Transverse colon (tissue), 4 donors: ENCODE measurements around the gene TIMM10B.

ENCODE experiments used
- POLR2AphosphoS5 ChIP-seq, 3 donors: sonication (generic); formaldehyde crosslinking; IDR thresholded peaks; one replicate each; pipeline ENCODE4 v1.6.1; 2016; ENCODE audit warnings: antibody characterized with exemption in 3 of 3
- TF ChIP-seq, protein P1 (sequence below), 5 experiments: fragments of 200-600 bp in 3 of 5; fragments of 450-650 bp in 2 of 5; sonication (generic) in 3 of 5; IDR thresholded peaks; 1 replicate in 2 of 5; 2 replicates in 3 of 5; pipeline ENCODE4 v1.5.1; 2016 to 2017; ENCODE audit warnings: antibody characterized with exemption in 5 of 5, inconsistent platforms in 3 of 5, mild to moderate bottlenecking in 2 of 5, moderate library complexity in 1 of 5

DNA sequence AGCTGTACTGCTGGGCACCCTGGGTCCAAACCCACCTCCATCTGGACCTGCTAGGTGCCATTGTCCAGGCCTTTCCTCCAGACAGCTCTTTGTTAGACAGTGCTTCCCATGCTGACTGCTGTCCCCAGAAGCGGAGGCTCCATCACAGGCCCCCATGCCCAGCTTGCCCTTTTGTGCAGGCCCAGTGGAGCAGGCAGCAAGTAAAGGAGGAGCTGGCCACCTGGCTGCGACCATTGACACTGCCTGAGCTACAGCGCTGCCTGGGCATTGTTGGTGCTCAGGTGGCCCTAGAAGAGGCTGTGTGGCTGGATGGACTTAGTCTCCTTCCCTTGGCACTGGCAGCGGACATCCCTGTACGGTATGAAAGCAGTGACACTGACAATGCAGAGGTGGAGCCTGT is 17.2 kb downstream of the TIMM10B start:
- TF ChIP-seq, protein P1, sequence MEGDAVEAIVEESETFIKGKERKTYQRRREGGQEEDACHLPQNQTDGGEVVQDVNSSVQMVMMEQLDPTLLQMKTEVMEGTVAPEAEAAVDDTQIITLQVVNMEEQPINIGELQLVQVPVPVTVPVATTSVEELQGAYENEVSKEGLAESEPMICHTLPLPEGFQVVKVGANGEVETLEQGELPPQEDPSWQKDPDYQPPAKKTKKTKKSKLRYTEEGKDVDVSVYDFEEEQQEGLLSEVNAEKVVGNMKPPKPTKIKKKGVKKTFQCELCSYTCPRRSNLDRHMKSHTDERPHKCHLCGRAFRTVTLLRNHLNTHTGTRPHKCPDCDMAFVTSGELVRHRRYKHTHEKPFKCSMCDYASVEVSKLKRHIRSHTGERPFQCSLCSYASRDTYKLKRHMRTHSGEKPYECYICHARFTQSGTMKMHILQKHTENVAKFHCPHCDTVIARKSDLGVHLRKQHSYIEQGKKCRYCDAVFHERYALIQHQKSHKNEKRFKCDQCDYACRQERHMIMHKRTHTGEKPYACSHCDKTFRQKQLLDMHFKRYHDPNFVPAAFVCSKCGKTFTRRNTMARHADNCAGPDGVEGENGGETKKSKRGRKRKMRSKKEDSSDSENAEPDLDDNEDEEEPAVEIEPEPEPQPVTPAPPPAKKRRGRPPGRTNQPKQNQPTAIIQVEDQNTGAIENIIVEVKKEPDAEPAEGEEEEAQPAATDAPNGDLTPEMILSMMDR (IDR thresholded peaks at IDR 0.05) = no peak
- TF ChIP-seq POLR2AphosphoS5 (IDR thresholded peaks at IDR 0.05) = no peak
